Urinary bladder (tissue), 2 donors: Measurements from ENCODE around the gene MBOAT1. TPM values are rescaled to one million over a fixed set of nuclear protein-coding genes. Genes with fewer than 3 reads are reported as not detected.

Experiments used
- polyA plus RNA-seq: library from polyadenylated mRNA; stranded (reverse); fragments of 200-250 nt; gene quantifications from one replicate; pipeline ENCODE4 v1.2.3, GENCODE V29; 2013
- total RNA-seq: library from RNA; depleted of rRNA; stranded (reverse); fragments of >200 nt; gene quantifications from one replicate; pipeline ENCODE4 v1.2.3, GENCODE V29; 2014
- donor health status: healthy.

MBOAT1 gene
- total and polyA plus RNA-seq, 2 donors, result 9.2 to 30.3 TPM

Other genes starting within 250 kb of the MBOAT1 start
- gene E2F3, start 189.4 kb upstream of the MBOAT1 start, total RNA-seq, result 5.9 TPM
- 5.0 TPM for gene E2F3, start 189.4 kb upstream of the MBOAT1 start, polyA plus RNA-seq